ENCODE results near the gene COL4A3.

DNA sequence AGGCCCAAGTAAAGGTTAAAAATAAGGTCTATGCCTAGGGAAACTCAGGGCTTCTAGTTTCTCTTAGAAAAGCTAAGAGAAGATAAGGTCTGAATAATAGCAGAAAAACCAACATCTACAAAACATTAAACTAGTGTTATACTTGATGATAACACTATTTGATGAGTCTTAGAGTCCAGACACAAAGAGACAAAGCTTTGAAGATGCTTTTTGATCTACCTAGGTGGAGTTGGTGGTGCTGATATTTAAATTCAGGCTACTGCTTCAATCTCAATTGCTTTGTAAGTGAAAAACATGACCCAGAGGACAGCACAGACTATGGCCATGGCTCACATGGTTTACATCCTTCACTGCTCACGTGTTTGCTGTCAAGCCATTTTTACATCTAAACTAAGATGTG, 148.9 kb downstream of the COL4A3 start:
- no peak for TF ChIP-seq PPARA (CRISPR knock-in tag; IDR thresholded peaks at IDR 0.05; ENCODE audit: borderline replicate concordance)
- no peak for TF ChIP-seq ZFP30 (CRISPR knock-in tag; IDR thresholded peaks at IDR 0.05)
- TF ChIP-seq RARB (CRISPR knock-in tag; IDR thresholded peaks at IDR 0.05), result no peak
- no peak for TF ChIP-seq ZNF565 (CRISPR knock-in tag; conservative IDR thresholded peaks at IDR 0.05; ENCODE audit: low read depth)
- TF ChIP-seq ISL1 (CRISPR knock-in tag; IDR thresholded peaks at IDR 0.05), result no peak
- no peak for TF ChIP-seq GLIS3 (CRISPR knock-in tag; IDR thresholded peaks at IDR 0.05)
- no peak for TF ChIP-seq ZNF70 (CRISPR knock-in tag; IDR thresholded peaks at IDR 0.05)
- TF ChIP-seq, protein P1, sequence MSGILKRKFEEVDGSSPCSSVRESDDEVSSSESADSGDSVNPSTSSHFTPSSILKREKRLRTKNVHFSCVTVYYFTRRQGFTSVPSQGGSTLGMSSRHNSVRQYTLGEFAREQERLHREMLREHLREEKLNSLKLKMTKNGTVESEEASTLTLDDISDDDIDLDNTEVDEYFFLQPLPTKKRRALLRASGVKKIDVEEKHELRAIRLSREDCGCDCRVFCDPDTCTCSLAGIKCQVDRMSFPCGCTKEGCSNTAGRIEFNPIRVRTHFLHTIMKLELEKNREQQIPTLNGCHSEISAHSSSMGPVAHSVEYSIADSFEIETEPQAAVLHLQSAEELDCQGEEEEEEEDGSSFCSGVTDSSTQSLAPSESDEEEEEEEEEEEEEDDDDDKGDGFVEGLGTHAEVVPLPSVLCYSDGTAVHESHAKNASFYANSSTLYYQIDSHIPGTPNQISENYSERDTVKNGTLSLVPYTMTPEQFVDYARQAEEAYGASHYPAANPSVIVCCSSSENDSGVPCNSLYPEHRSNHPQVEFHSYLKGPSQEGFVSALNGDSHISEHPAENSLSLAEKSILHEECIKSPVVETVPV (CRISPR knock-in tag; IDR thresholded peaks at IDR 0.05), result no peak
- no peak for TF ChIP-seq OSR1 (CRISPR knock-in tag; IDR thresholded peaks at IDR 0.05)
- TF ChIP-seq ZC3H10 (CRISPR knock-in tag; IDR thresholded peaks at IDR 0.05), result no peak
- TF ChIP-seq ZNF8 (CRISPR knock-in tag; IDR thresholded peaks at IDR 0.05), result no peak
- no peak for TF ChIP-seq TCF4 (CRISPR knock-in tag; IDR thresholded peaks at IDR 0.05; ENCODE audit: borderline replicate concordance)
- no peak for TF ChIP-seq TSHZ2 (CRISPR knock-in tag; IDR thresholded peaks at IDR 0.05)

Data from SK-N-SH treated with all-trans-retinoic acid at 6 μM for 48 hours (cell line).